KMS-11 (cell line): Measurements from ENCODE around the gene PNMA6E.

ENCODE experiments used
- H2AFZ ChIP-seq: fragments of 200-600 bp; sonication (generic); 2 replicates; pipeline ENCODE4 v1.6.1; 2016; ENCODE audit warnings: antibody characterized with exemption, mixed run types, low read depth
- H3K27ac ChIP-seq: fragments of 200-600 bp; sonication (generic); 2 replicates; pipeline ENCODE4 v1.6.1; 2016; ENCODE audit warnings: mild to moderate bottlenecking, mixed run types
- H3K27me3 ChIP-seq: fragments of 200-600 bp; sonication (generic); 2 replicates; pipeline ENCODE4 v1.6.1; 2017; ENCODE audit warnings: mild to moderate bottlenecking, low read depth, mixed run types, moderate library complexity; ENCODE audit not compliant: insufficient read depth
- H3K36me3 ChIP-seq: fragments of 200-600 bp; sonication (generic); 2 replicates; pipeline ENCODE4 v1.6.1; 2017; ENCODE audit warnings: mild to moderate bottlenecking, mixed run types; ENCODE audit not compliant: insufficient read depth
- H3K4me1 ChIP-seq: fragments of 200-600 bp; sonication (generic); 2 replicates; pipeline ENCODE4 v1.6.1; 2016; ENCODE audit warnings: mild to moderate bottlenecking, low read depth, mixed run types; ENCODE audit not compliant: poor library complexity, severe bottlenecking
- H3K4me2 ChIP-seq: fragments of 200-600 bp; sonication (generic); 2 replicates; pipeline ENCODE4 v1.7.0; 2016; ENCODE audit warnings: mild to moderate bottlenecking, mixed run types
- H3K4me3 ChIP-seq: fragments of 200-600 bp; sonication (generic); IDR thresholded peaks from 2 replicates; pipeline ENCODE4 v1.6.1; 2017; ENCODE audit warnings: low read depth, low read length, mixed read lengths; ENCODE audit not compliant: insufficient read depth
- H3K79me2 ChIP-seq: fragments of 200-600 bp; sonication (generic); 2 replicates; pipeline ENCODE4 v1.6.1; 2016; ENCODE audit warnings: low read depth, mixed run types; ENCODE audit not compliant: insufficient read depth
- H3K9ac ChIP-seq: fragments of 200-600 bp; sonication (generic); 2 replicates; pipeline ENCODE4 v1.6.1; 2016; ENCODE audit warnings: mild to moderate bottlenecking, mixed run types
- H4K20me1 ChIP-seq: fragments of 200-600 bp; sonication (generic); 2 replicates; pipeline ENCODE4 v1.6.1; 2016; ENCODE audit warnings: mild to moderate bottlenecking, mixed run types; ENCODE audit not compliant: insufficient read depth
- TF ChIP-seq, protein P1 (sequence below): fragments of 200-600 bp; sonication (generic); conservative IDR thresholded peaks from 2 replicates; pipeline ENCODE4 v1.6.1; 2017; ENCODE audit warnings: low read depth, mild to moderate bottlenecking, antibody characterized with exemption, low read length, moderate library complexity, mixed read lengths

Gene PNMA6E

DNA sequence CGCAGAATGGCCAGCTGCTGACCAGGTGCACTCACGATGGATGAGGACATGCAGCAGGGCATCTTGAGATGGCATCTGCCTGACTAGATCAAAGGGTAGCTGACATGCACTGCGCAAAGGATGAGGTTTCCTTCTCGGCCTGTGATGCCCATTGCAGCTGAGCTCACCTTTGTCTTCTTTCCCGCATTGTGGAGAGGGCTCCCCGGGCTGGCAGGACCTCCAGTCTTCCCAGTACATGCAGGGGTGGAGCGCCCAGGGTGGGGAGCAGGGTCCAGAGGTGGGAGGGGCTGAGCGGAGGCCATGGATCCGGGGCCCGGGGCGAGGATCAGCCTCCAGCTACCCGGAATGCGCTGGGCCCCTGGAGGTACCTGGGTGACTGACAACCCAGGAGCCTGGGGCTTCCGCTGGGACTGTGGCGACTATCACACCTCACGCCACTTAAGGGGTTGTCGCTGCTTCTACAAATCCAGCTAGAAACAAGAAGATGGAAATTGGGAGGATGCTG, 32.7 kb upstream of the PNMA6E start:
- H3K27me3 ChIP-seq: no peaks in the 10 kb centered on the region
- no peaks in the 10 kb centered on the region for H3K36me3 ChIP-seq
- H3K79me2 ChIP-seq: no peaks in the 10 kb centered on the region
- TF ChIP-seq, protein P1, sequence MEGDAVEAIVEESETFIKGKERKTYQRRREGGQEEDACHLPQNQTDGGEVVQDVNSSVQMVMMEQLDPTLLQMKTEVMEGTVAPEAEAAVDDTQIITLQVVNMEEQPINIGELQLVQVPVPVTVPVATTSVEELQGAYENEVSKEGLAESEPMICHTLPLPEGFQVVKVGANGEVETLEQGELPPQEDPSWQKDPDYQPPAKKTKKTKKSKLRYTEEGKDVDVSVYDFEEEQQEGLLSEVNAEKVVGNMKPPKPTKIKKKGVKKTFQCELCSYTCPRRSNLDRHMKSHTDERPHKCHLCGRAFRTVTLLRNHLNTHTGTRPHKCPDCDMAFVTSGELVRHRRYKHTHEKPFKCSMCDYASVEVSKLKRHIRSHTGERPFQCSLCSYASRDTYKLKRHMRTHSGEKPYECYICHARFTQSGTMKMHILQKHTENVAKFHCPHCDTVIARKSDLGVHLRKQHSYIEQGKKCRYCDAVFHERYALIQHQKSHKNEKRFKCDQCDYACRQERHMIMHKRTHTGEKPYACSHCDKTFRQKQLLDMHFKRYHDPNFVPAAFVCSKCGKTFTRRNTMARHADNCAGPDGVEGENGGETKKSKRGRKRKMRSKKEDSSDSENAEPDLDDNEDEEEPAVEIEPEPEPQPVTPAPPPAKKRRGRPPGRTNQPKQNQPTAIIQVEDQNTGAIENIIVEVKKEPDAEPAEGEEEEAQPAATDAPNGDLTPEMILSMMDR: no peak
- H3K9ac ChIP-seq: no peak overlapping the region
- H3K4me3 ChIP-seq: no peak overlapping the region
- H3K27ac ChIP-seq: no peak overlapping the region
- no peaks in the 10 kb centered on the region for H3K4me1 ChIP-seq
- no peak overlapping the region for H2AFZ ChIP-seq
- H4K20me1 ChIP-seq: no peaks in the 10 kb centered on the region
- H3K4me2 ChIP-seq: no peak overlapping the region

DNA sequence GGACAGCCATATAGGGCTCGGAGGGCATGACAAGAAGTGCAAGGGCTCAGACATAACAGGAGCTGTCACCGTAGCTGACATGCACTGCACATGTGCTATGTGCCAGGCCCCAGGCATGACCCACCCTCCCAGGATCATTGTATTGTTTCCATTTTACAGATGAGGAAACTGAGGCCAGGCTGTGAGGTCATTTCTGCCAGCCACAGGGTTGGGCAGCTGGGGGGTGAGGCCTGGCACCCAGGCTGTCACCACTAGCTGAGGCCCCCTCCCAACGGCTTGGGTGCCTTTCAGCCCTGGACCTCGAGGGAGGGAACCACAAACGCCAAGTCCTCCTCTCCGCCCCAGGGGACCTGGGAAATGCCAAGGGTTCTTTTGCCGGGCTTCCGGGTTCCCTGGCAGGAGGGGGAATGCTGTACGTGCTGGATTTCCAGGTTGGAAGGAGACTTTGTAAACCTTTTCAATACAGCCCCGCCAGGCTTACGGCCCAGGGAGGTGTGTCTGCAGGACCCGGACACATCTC, 32.1 kb upstream of the PNMA6E start:
- H2AFZ ChIP-seq: no peak overlapping the region
- no peak overlapping the region for H3K27ac ChIP-seq
- TF ChIP-seq, protein P1: no peak
- H3K4me3 ChIP-seq: no peak overlapping the region
- no peaks in the 10 kb centered on the region for H3K79me2 ChIP-seq
- no peaks in the 10 kb centered on the region for H3K36me3 ChIP-seq
- no peaks in the 10 kb centered on the region for H3K27me3 ChIP-seq
- no peak overlapping the region for H3K9ac ChIP-seq
- no peaks in the 10 kb centered on the region for H4K20me1 ChIP-seq
- no peaks in the 10 kb centered on the region for H3K4me1 ChIP-seq
- H3K4me2 ChIP-seq: no peak overlapping the region

DNA sequence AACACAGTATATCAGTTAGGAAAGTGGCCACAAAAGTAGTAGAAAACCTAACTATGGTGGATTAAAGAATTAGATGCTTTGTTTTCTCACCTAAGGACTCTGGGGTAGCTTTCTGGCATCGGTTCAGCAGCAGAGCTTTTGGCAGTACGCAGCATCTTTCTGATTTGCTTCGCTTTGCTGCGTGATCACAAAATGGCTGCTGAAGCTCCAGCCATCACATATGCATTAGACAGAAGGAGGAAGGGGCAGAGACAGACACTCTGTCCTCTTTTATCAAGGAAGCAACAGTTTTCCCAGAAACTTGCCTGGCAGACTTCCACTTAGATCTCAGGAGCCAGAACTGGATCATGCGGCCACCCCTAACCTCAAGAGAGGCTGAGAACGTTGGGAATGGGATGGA, 29.6 kb upstream of the PNMA6E start:
- TF ChIP-seq, protein P1: no peak
- Histone ChIP-seq H2AFZ (no peak overlapping the region), H3K4me1 (no peaks in the 10 kb centered on the region), H3K36me3 (no peaks in the 10 kb centered on the region), H3K27me3 (no peaks in the 10 kb centered on the region), H4K20me1 (no peaks in the 10 kb centered on the region), H3K27ac (no peak overlapping the region), H3K79me2 (no peaks in the 10 kb centered on the region), H3K9ac (no peak overlapping the region), H3K4me3 (no peak overlapping the region), H3K4me2 (no peak overlapping the region)

DNA sequence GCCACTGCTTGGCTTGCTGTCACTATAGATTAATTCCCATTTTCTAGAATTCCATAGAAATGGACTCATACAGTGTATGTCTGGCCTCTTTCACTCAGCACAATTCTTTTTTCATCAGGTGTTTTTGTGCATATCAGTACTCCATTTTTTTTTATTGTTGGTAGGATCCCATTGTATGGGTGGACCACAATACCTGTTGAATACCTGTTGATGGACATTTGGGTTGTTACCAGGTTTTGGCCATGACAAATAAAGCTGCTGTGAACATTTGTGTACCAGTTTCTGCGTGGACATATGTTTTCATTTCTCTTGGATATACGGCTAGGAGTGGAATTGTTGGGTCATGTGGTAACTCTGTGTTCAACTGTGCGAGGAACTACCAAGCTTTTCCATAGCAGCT, 25.1 kb upstream of the PNMA6E start:
- Histone ChIP-seq H3K4me1 (no peaks in the 10 kb centered on the region), H3K27me3 (no peaks in the 10 kb centered on the region), H3K27ac (no peak overlapping the region), H4K20me1 (no peaks in the 10 kb centered on the region), H3K9ac (no peak overlapping the region), H3K4me2 (no peak overlapping the region), H3K36me3 (no peaks in the 10 kb centered on the region), H3K79me2 (no peaks in the 10 kb centered on the region), H2AFZ (no peak overlapping the region), H3K4me3 (no peak overlapping the region)
- TF ChIP-seq, protein P1: no peak
